Measurements from ENCODE around the gene METTL25. TPM values are rescaled to one million over a fixed set of nuclear protein-coding genes. Genes with fewer than 3 reads are reported as not detected.

METTL25 gene
- total RNA-seq, 4 donors from 2014 or later = 10.2 to 20.0 (median 14.4) TPM

DNA sequence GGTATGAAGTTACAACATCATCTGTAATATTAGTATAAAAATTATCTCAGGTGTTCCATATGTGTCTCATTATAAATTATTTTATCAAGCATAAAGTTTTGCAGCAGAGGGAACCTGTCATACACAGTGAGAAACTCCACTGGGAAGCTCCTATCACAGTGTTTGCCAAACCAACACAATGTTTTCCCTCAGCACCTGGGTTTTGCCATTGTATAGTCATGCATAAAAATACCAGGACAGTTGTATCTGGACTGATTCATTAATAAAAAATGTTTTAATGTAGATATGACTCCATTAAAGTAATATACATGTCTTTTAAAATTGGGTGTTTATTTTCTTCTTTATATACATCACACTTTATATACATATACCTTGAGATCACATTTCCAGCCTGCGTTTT, 56.6 kb downstream of the METTL25 start:
- no peak for ATAC-seq (ENCODE audit: low FRiP score)
- TF ChIP-seq, protein P1, sequence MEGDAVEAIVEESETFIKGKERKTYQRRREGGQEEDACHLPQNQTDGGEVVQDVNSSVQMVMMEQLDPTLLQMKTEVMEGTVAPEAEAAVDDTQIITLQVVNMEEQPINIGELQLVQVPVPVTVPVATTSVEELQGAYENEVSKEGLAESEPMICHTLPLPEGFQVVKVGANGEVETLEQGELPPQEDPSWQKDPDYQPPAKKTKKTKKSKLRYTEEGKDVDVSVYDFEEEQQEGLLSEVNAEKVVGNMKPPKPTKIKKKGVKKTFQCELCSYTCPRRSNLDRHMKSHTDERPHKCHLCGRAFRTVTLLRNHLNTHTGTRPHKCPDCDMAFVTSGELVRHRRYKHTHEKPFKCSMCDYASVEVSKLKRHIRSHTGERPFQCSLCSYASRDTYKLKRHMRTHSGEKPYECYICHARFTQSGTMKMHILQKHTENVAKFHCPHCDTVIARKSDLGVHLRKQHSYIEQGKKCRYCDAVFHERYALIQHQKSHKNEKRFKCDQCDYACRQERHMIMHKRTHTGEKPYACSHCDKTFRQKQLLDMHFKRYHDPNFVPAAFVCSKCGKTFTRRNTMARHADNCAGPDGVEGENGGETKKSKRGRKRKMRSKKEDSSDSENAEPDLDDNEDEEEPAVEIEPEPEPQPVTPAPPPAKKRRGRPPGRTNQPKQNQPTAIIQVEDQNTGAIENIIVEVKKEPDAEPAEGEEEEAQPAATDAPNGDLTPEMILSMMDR (IDR thresholded peaks at IDR 0.05) = no peak

DNA sequence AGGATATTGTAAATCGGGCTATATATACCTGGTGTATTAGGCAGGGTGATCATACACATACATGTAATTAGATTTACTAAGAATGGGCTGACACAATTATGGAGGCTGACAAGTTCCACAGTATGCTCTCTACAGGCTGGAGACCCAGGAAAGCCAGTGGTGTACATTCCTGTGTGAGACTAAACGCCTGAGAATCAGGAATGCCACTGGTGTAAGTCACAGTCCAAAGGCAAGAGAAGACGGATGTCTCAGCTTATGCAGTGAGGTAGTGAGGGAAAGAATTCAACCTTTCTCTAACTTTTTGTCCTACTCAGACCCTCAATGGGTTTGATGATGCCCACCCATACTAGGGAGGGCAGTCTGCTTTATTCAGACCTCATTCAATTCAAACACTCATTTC, 57.1 kb downstream of the METTL25 start:
- TF ChIP-seq, protein P1 (IDR thresholded peaks at IDR 0.05) = no peak
- DNase-seq (ENCODE audit: low spot score) = no peak
- no peak for ATAC-seq (ENCODE audit: low FRiP score)

More for the DNA sequence above, 56.6 kb downstream of the METTL25 start:
- DNase-seq (ENCODE audit: low spot score) = no peak

DNA sequence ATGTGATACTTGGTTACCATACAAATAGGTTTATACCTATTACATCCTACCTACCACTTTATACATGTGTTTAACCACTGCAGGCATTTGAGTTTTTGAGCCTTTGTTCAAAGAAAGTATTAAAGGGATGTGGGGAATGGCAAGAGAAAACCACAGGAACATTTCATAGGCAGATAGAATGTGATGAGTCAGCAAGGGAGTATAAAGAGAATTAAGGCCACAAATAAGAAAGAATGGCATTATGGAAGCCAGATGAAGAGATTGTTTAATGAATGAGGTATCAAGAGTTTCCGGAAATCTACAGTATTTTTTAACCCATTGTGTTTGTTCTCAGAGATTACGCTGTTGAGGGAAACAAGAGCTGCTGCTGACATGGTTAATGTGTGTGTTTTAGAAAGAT, 66.9 kb downstream of the METTL25 start:
- ATAC-seq (ENCODE audit: low FRiP score) = no peak

DNA sequence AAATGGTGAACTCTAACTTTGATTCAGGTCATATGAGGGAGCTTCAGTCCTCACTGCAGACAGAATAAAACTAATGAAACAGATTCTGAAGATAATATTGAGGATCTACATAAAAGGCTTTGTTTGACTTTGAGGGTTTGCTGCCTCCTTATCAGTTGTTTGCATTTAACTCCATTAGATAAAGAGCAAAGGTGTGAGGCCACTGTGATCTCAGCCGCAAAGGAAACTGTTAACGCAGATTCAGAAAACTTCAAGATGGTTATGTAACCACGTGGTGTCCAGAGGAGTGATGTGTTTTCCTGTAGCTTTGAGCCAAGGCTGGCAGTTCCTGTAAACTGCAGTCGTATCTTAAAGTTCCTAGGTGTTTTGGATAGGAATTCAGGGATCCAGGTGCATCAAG, 67.8 kb downstream of the METTL25 start:
- TF ChIP-seq, protein P1 (IDR thresholded peaks at IDR 0.05) = no peak
- DNase-seq (ENCODE audit: low spot score) = no peak
- no peak for ATAC-seq (ENCODE audit: low FRiP score)

More for the DNA sequence above, 66.9 kb downstream of the METTL25 start:
- DNase-seq (ENCODE audit: low spot score) = no peak
- TF ChIP-seq, protein P1 (IDR thresholded peaks at IDR 0.05) = no peak

DNA sequence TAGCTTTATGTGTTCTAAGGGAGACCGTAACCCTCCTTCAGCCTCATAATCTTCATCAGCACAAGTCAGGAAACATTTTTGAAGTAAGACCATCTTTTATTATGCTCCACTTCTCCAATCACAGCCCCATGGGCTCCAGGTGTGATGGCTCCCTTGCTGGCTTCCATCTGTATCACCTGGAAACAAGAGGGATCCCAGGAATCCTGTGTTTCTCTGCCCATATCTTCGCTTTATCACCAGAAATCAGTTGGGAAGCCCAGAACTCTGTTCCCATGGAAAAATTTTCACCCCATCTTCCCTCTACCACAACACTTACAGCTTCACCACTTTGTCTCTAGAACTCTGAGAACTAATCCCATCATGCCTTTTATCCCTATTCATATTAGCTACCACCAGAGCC, 68.3 kb downstream of the METTL25 start:
- ATAC-seq (ENCODE audit: low FRiP score) (no peak), DNase-seq (ENCODE audit: low spot score) (no peak)
- TF ChIP-seq, protein P1 (IDR thresholded peaks at IDR 0.05) = no peak

DNA sequence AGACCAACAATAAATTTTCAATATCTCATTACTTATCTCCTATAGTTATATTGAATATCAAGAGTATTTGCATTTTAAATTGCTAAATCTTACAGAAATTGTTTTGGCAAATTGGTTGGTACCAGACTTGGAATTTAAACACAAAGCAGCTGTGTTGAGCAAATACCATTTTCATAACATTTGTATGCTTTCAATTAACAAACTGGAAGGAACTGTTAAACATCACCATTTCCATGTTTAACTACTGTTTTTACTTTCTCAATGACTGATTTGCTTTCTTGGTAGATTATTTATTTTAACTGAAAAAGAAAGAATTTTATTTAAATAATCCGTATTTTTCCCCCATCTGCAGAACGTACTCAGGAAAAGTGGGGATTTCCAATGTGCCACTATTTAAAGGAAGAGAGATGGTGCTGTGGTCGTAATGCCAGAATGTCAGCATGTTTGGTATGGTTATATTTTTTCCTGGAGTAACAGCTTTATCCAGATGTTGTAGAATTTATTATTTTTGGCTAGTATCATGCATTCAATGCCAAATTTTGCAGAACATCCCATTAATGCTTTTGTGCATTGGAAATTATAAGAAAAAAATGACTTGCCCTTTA, 72.3 kb downstream of the METTL25 start:
- DNase-seq (ENCODE audit: low spot score) (no peak), ATAC-seq (ENCODE audit: low FRiP score) (no peak)
- TF ChIP-seq, protein P1 (IDR thresholded peaks at IDR 0.05) = no peak

DNA sequence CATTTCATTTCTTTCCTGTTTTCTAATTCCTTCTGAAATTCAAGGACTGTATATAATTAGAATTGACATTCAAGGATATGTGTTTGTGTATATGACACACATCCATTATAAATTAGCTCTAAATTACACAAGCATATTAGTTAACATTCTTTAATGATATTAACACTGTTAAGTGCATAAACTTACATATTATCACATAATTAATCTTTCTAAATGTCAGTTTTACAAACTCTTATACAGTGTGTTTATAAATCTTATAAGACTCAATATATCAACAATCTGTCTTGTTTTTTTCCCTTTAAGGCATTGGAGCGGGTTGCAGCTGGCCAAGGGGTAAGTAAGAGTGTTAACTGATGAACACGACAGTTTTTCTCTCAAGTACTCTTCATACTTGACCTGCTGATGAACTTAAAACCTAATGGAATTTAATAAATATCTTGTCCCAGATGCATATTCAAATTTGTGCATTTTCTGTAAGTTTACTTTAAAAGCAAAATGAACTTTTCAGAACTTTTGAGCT, 76.1 kb downstream of the METTL25 start:
- no peak for ATAC-seq (ENCODE audit: low FRiP score)
- TF ChIP-seq, protein P1 (IDR thresholded peaks at IDR 0.05) = no peak

More for the DNA sequence above, 76.1 kb downstream of the METTL25 start:
- DNase-seq (ENCODE audit: low spot score) = no peak

All from omental fat pad (tissue), 4 donors.